ENCODE measurements around the gene VOPP1.
"Not testable (repeated sequence)": the region's sequence is repeated elsewhere in the genome, so short reads cannot be mapped to it uniquely, and the experiment has no call there.

DNA sequence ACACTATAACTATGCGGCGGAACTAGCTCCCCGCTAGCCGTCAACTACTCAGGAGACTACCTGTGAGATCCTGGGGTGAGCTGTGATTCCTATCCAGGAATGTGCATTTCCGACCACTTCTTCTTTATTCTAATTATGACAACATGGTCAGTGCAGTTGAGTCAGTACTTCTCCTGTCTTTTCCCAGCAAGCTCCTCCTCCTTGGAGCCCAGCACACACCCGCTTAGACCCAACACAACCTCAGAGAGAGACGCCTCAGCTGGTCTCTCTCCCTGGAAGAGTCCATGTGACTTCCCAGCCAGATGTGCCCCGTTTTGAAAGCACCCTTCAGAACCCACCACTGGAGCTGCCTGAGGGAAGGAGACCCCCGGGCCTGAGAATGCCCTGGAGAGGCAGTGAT is 100.7 kb downstream of the VOPP1 start:
- TF ChIP-seq EZH2phosphoT487 (IDR thresholded peaks at IDR 0.05; ENCODE audit: borderline replicate concordance, low read length) = not testable (repeated sequence)
- TF ChIP-seq, protein P1, sequence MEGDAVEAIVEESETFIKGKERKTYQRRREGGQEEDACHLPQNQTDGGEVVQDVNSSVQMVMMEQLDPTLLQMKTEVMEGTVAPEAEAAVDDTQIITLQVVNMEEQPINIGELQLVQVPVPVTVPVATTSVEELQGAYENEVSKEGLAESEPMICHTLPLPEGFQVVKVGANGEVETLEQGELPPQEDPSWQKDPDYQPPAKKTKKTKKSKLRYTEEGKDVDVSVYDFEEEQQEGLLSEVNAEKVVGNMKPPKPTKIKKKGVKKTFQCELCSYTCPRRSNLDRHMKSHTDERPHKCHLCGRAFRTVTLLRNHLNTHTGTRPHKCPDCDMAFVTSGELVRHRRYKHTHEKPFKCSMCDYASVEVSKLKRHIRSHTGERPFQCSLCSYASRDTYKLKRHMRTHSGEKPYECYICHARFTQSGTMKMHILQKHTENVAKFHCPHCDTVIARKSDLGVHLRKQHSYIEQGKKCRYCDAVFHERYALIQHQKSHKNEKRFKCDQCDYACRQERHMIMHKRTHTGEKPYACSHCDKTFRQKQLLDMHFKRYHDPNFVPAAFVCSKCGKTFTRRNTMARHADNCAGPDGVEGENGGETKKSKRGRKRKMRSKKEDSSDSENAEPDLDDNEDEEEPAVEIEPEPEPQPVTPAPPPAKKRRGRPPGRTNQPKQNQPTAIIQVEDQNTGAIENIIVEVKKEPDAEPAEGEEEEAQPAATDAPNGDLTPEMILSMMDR (IDR thresholded peaks at IDR 0.05; ENCODE audit: low read depth, low read length, poor library complexity, severe bottlenecking) = not testable (repeated sequence)

All from DOHH2 (cell line).